ENCODE data around the gene CUX1.

Gene CUX1

GRCh38 chr7:101911800-101912715 lies 94.6 kb downstream of the CUX1 start:
- peak; percentile 42 for ATAC-seq
- TF ChIP-seq PPARA (CRISPR knock-in tag; IDR thresholded peaks at IDR 0.05; ENCODE audit: borderline replicate concordance) (no peak), ZFP3 (CRISPR knock-in tag; IDR thresholded peaks at IDR 0.05) (no peak), ZNF70 (CRISPR knock-in tag; IDR thresholded peaks at IDR 0.05) (no peak), TOX (CRISPR knock-in tag; IDR thresholded peaks at IDR 0.05; ENCODE audit: borderline replicate concordance) (no peak), GLIS3 (CRISPR knock-in tag; IDR thresholded peaks at IDR 0.05) (no peak), ZNF565 (CRISPR knock-in tag; conservative IDR thresholded peaks at IDR 0.05; ENCODE audit: low read depth) (no peak)

DNA sequence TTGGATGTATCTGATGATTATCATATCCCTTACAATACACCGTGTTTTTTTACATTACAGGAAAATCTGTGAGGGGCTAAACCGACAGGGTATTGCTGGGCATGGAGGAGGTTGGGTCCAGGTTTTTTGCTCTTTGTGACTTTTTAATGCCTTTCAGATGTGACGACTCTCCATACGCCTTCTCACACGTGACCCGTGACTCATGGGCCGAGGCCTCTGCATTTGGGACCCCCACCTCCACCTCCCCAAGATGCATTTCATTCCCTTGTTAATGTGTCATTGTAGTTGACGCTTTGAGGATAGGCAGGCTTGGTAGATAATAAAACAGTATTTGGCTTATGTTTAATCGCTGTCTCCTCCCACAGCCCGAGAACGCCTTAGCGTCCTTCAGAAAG lies 95.3 kb downstream of the CUX1 start:
- peak; percentile 59 for ATAC-seq
- peak; percentile 96 for TF ChIP-seq ZFP3 (CRISPR knock-in tag; IDR thresholded peaks at IDR 0.05)
- TF ChIP-seq, protein P1, sequence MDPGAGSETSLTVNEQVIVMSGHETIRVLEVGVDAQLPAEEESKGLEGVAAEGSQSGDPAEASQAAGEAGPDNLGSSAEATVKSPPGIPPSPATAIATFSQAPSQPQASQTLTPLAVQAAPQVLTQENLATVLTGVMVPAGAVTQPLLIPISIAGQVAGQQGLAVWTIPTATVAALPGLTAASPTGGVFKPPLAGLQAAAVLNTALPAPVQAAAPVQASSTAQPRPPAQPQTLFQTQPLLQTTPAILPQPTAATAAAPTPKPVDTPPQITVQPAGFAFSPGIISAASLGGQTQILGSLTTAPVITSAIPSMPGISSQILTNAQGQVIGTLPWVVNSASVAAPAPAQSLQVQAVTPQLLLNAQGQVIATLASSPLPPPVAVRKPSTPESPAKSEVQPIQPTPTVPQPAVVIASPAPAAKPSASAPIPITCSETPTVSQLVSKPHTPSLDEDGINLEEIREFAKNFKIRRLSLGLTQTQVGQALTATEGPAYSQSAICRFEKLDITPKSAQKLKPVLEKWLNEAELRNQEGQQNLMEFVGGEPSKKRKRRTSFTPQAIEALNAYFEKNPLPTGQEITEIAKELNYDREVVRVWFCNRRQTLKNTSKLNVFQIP (CRISPR knock-in tag; IDR thresholded peaks at IDR 0.05; ENCODE audit: borderline replicate concordance, low read depth), result no peak

- TF ChIP-seq, protein P2, sequence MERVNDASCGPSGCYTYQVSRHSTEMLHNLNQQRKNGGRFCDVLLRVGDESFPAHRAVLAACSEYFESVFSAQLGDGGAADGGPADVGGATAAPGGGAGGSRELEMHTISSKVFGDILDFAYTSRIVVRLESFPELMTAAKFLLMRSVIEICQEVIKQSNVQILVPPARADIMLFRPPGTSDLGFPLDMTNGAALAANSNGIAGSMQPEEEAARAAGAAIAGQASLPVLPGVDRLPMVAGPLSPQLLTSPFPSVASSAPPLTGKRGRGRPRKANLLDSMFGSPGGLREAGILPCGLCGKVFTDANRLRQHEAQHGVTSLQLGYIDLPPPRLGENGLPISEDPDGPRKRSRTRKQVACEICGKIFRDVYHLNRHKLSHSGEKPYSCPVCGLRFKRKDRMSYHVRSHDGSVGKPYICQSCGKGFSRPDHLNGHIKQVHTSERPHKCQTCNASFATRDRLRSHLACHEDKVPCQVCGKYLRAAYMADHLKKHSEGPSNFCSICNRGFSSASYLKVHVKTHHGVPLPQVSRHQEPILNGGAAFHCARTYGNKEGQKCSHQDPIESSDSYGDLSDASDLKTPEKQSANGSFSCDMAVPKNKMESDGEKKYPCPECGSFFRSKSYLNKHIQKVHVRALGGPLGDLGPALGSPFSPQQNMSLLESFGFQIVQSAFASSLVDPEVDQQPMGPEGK (CRISPR knock-in tag; IDR thresholded peaks at IDR 0.05; ENCODE audit: borderline replicate concordance), result no peak
- TF ChIP-seq OSR1 (CRISPR knock-in tag; IDR thresholded peaks at IDR 0.05) (no peak), ZNF8 (CRISPR knock-in tag; IDR thresholded peaks at IDR 0.05) (no peak), ZFP3 (CRISPR knock-in tag; IDR thresholded peaks at IDR 0.05) (no peak), TCF4 (CRISPR knock-in tag; IDR thresholded peaks at IDR 0.05; ENCODE audit: borderline replicate concordance) (no peak)
- no peak for ATAC-seq
These were observed 95.9 kb downstream of the CUX1 start for GRCh38 chr7:101913247-101913721.

DNA sequence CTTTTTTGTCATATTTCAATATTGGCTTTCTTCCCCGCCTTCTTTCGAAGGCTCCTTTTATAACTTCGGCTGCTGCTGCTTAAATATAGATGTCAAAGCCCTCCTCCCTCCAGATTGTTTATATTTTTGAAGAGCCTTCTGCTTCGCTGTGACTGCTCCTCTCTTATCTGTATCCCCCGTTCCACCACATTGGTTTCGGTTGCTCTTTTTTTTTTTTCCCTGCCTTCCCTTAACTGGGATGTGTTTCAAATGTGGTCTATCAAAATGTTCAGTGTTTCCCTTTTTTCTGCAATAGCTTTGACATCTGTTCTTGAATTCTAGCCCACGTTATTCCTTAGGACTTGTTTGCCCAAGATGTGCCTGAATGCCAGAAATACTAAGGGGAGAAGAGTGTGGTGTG lies 96.4 kb downstream of the CUX1 start:
- TF ChIP-seq SNAI2 (CRISPR knock-in tag; IDR thresholded peaks at IDR 0.05) (no peak), PPARA (CRISPR knock-in tag; IDR thresholded peaks at IDR 0.05; ENCODE audit: borderline replicate concordance) (no peak), ZFP3 (CRISPR knock-in tag; IDR thresholded peaks at IDR 0.05) (no peak), RARB (CRISPR knock-in tag; IDR thresholded peaks at IDR 0.05) (no peak), ZNF70 (CRISPR knock-in tag; IDR thresholded peaks at IDR 0.05) (no peak), CSDC2 (CRISPR knock-in tag; IDR thresholded peaks at IDR 0.05) (no peak), BACH2 (CRISPR knock-in tag; IDR thresholded peaks at IDR 0.05; ENCODE audit: borderline replicate concordance) (no peak), ARNTL (CRISPR knock-in tag; IDR thresholded peaks at IDR 0.05; ENCODE audit: borderline replicate concordance, low read depth) (no peak), ZC3H10 (CRISPR knock-in tag; IDR thresholded peaks at IDR 0.05) (no peak), TCF4 (CRISPR knock-in tag; IDR thresholded peaks at IDR 0.05; ENCODE audit: borderline replicate concordance) (no peak), ZNF8 (CRISPR knock-in tag; IDR thresholded peaks at IDR 0.05) (no peak)
- TF ChIP-seq, protein P1 (CRISPR knock-in tag; IDR thresholded peaks at IDR 0.05; ENCODE audit: borderline replicate concordance, low read depth), result no peak
- TF ChIP-seq, protein P3, sequence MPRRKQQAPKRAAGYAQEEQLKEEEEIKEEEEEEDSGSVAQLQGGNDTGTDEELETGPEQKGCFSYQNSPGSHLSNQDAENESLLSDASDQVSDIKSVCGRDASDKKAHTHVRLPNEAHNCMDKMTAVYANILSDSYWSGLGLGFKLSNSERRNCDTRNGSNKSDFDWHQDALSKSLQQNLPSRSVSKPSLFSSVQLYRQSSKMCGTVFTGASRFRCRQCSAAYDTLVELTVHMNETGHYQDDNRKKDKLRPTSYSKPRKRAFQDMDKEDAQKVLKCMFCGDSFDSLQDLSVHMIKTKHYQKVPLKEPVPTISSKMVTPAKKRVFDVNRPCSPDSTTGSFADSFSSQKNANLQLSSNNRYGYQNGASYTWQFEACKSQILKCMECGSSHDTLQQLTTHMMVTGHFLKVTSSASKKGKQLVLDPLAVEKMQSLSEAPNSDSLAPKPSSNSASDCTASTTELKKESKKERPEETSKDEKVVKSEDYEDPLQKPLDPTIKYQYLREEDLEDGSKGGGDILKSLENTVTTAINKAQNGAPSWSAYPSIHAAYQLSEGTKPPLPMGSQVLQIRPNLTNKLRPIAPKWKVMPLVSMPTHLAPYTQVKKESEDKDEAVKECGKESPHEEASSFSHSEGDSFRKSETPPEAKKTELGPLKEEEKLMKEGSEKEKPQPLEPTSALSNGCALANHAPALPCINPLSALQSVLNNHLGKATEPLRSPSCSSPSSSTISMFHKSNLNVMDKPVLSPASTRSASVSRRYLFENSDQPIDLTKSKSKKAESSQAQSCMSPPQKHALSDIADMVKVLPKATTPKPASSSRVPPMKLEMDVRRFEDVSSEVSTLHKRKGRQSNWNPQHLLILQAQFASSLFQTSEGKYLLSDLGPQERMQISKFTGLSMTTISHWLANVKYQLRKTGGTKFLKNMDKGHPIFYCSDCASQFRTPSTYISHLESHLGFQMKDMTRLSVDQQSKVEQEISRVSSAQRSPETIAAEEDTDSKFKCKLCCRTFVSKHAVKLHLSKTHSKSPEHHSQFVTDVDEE (CRISPR knock-in tag; IDR thresholded peaks at IDR 0.05), result no peak
- ATAC-seq, result no peak

Data from SK-N-SH treated with all-trans-retinoic acid at 6 μM for 48 hours (cell line).